Mesenchymal stem cell (in vitro differentiated cells and primary cell): ENCODE measurements around the gene SPINDOC.

Experiments used
- DNase-seq: peaks from one replicate; pipeline ENCODE4 v3.0.0-alpha.2; 2013
- H2AFZ ChIP-seq: one replicate; pipeline ENCODE4 v1.6.1; 2013; ENCODE audit warnings: low read depth, mild to moderate bottlenecking, control low read depth, inconsistent platforms, low read length, moderate library complexity
- H2AK5ac ChIP-seq: 2 replicates; pipeline ENCODE4 v1.6.1; 2013; ENCODE audit warnings: low read length, moderate library complexity, mild to moderate bottlenecking, inconsistent platforms; ENCODE audit not compliant: severe bottlenecking
- H2BK120ac ChIP-seq: one replicate; pipeline ENCODE4 v1.6.1; 2013; ENCODE audit warnings: low read depth, mild to moderate bottlenecking, inconsistent platforms, low read length, moderate library complexity
- H2BK12ac ChIP-seq, 2 experiments: one replicate each; pipeline ENCODE4 v1.6.1; 2013; ENCODE audit warnings: inconsistent platforms in 2 of 2, low read length in 2 of 2, mild to moderate bottlenecking in 2 of 2, moderate library complexity in 2 of 2, control low read depth in 1 of 2
- H2BK15ac ChIP-seq: one replicate; pipeline ENCODE4 v1.6.1; 2013; ENCODE audit warnings: mild to moderate bottlenecking, low read depth, inconsistent platforms; ENCODE audit not compliant: poor library complexity, severe bottlenecking
- H2BK5ac ChIP-seq: 2 replicates; pipeline ENCODE4 v1.6.1; 2013; ENCODE audit warnings: low read depth, mild to moderate bottlenecking, low read length, control low read depth, inconsistent platforms; ENCODE audit not compliant: poor library complexity, severe bottlenecking
- H3K14ac ChIP-seq, 2 experiments: one replicate each; pipeline ENCODE4 v1.6.1; 2013; ENCODE audit warnings: inconsistent platforms in 2 of 2, low read length in 2 of 2, control low read depth in 1 of 2, mild to moderate bottlenecking in 1 of 2, moderate library complexity in 1 of 2
- H3K18ac ChIP-seq, 2 experiments: one replicate each; pipeline ENCODE4 v1.6.1; 2013; ENCODE audit warnings: inconsistent platforms in 2 of 2, low read length in 2 of 2, control low read depth in 1 of 2, low read depth in 1 of 2, mild to moderate bottlenecking in 1 of 2
- H3K23ac ChIP-seq, 2 experiments: one replicate each; pipeline ENCODE4 v1.6.1; 2013; ENCODE audit warnings: inconsistent platforms in 2 of 2, low read length in 2 of 2, mild to moderate bottlenecking in 2 of 2, moderate library complexity in 2 of 2, control low read depth in 1 of 2
- H3K27ac ChIP-seq: 2 replicates; pipeline ENCODE4 v1.5.1; 2013; ENCODE audit warnings: mild to moderate bottlenecking, moderate library complexity, low read length, control low read depth, inconsistent platforms; ENCODE audit not compliant: poor library complexity, severe bottlenecking
- H3K27me3 ChIP-seq, 2 experiments: 2 replicates each; pipeline versions ENCODE4 v1.6.1 to v1.7.0; 2013; ENCODE audit warnings: low read length in 2 of 2, mild to moderate bottlenecking in 2 of 2, moderate library complexity in 2 of 2, control low read depth in 1 of 2, inconsistent platforms in 1 of 2; ENCODE audit not compliant: control insufficient read depth in 1 of 2, insufficient read depth in 1 of 2
- H3K36me3 ChIP-seq, 2 experiments: 2 replicates each; pipeline versions ENCODE4 v1.6.1 to v1.7.0; 2013; ENCODE audit warnings: low read length in 2 of 2, control low read depth in 1 of 2, inconsistent platforms in 1 of 2, low read depth in 1 of 2, mild to moderate bottlenecking in 1 of 2; ENCODE audit not compliant: insufficient read depth in 2 of 2, control insufficient read depth in 1 of 2
- H3K4ac ChIP-seq, 2 experiments: one replicate each; pipeline ENCODE4 v1.6.1; 2013; ENCODE audit warnings: inconsistent platforms in 2 of 2, low read length in 2 of 2, mild to moderate bottlenecking in 2 of 2, moderate library complexity in 2 of 2, control low read depth in 1 of 2, low read depth in 1 of 2
- H3K4me1 ChIP-seq: 2 replicates; pipeline ENCODE4 v1.6.1; 2013; ENCODE audit warnings: low read depth, low read length, control low read depth; ENCODE audit not compliant: control insufficient read depth, insufficient read depth
- H3K4me2 ChIP-seq: 2 replicates; pipeline ENCODE4 v1.6.1; 2013; ENCODE audit warnings: low read length, mild to moderate bottlenecking, inconsistent platforms; ENCODE audit not compliant: poor library complexity, severe bottlenecking
- H3K4me3 ChIP-seq, 2 experiments: 2 replicates each; pipeline versions ENCODE4 v1.5.1 to v1.7.0; 2013; ENCODE audit warnings: low read length in 2 of 2, mild to moderate bottlenecking in 2 of 2, control low read depth in 1 of 2, low read depth in 1 of 2; ENCODE audit not compliant: insufficient read depth in 1 of 2
- H3K79me1 ChIP-seq: replicated peaks from 2 replicates; pipeline ENCODE4 v1.6.1; 2013; ENCODE audit warnings: mild to moderate bottlenecking, control low read depth, low read length, inconsistent platforms; ENCODE audit not compliant: poor library complexity, severe bottlenecking
- H3K9ac ChIP-seq: 2 replicates; pipeline ENCODE4 v1.7.0; 2013; ENCODE audit warnings: mild to moderate bottlenecking, low read length, moderate library complexity
- H3K9me3 ChIP-seq: 2 replicates; pipeline ENCODE4 v1.7.0; 2013; ENCODE audit warnings: mild to moderate bottlenecking, low read length; ENCODE audit not compliant: control insufficient read depth
- H4K8ac ChIP-seq: one replicate; pipeline ENCODE4 v1.6.1; 2013; ENCODE audit warnings: inconsistent platforms, mild to moderate bottlenecking, low read length, moderate library complexity
- H4K91ac ChIP-seq: one replicate; pipeline ENCODE4 v1.6.1; 2013; ENCODE audit warnings: mild to moderate bottlenecking, low read length, inconsistent platforms
- whole genome bisulfite sequencing: methylation state at CpG from one replicate; pipeline ENCODE4 v1.1.7; 2013; ENCODE audit warnings: mixed read lengths; 5-methylcytosine and 5-hydroxymethylcytosine counted together

Gene SPINDOC

DNA sequence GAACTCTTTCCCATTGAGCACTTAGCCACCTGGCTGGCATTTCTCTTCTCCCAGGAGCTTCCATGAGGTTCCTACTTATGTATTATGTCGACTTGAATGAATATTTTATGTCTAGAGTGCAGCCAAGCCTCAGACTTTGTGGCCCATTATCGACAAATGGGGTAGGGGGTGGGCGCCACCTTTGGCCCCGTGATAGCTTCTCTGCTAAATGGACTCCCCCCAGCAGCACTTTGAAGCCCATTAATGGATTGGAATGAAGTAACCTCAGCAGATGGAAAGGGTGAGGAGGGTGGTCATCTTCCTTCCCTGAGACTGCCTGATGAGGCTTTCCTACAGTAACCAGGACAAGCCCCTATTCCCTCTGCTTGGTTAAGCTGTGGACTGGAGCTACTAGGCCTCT, 31.6 kb downstream of the SPINDOC start:
- Histone ChIP-seq H3K4ac (no peak overlapping the region), H3K27me3 (no peaks in the 10 kb centered on the region), H2AK5ac (peak overlapping the region; percentile 19), H3K79me1 (no peaks in the 10 kb centered on the region), H3K4me1 (peaks cover 18% of the 10 kb centered on the region), H3K14ac (peak overlapping the region in 1 of 2 experiments; percentile 26), H3K4me3 (no peak overlapping the region), H3K9me3 (no peaks in the 10 kb centered on the region), H3K18ac (peak overlapping the region in 1 of 2 experiments; percentile 44), H3K36me3 (peaks cover 14 to 17% of the 10 kb centered on the region in 2 experiments), H4K8ac (no peak overlapping the region), H2BK15ac (no peak overlapping the region), H2BK5ac (no peak overlapping the region), H3K23ac (peak overlapping the region in 1 of 2 experiments; percentile 54), H2BK120ac (no peak overlapping the region), H4K91ac (no peak overlapping the region), H3K27ac (peak overlapping the region; percentile 17), H2BK12ac (no peak overlapping the region), H3K4me2 (no peak overlapping the region), H3K9ac (peak overlapping the region; percentile 34), H2AFZ (no peak overlapping the region)
- no peak for DNase-seq
- WGBS: 92% methylated on average over 4 of the region's 4 CpGs

- no peak overlapping the region for H3K4ac ChIP-seq
- peak overlapping the region; percentile 17 for H3K27ac ChIP-seq
- peak overlapping the region; percentile 34 for H3K9ac ChIP-seq
- no peak overlapping the region for H2AFZ ChIP-seq
- H3K9me3 ChIP-seq: no peaks in the 10 kb centered on the region
- H2AK5ac ChIP-seq: no peak overlapping the region
- peaks cover 14 to 17% of the 10 kb centered on the region in 2 experiments for H3K36me3 ChIP-seq
- H3K4me3 ChIP-seq: no peak overlapping the region
- H2BK12ac ChIP-seq: peak overlapping the region in 1 of 2 experiments; percentile 25
- H3K27me3 ChIP-seq: no peaks in the 10 kb centered on the region
- no peak overlapping the region for H3K23ac ChIP-seq
- WGBS: 88% methylated on average over 1 of the region's 2 CpGs
- H2BK120ac ChIP-seq: no peak overlapping the region
- H4K91ac ChIP-seq: no peak overlapping the region
- H3K4me2 ChIP-seq: no peak overlapping the region
- peaks cover 17% of the 10 kb centered on the region for H3K4me1 ChIP-seq
- no peak overlapping the region for H2BK5ac ChIP-seq
- H2BK15ac ChIP-seq: no peak overlapping the region
- H3K18ac ChIP-seq: peak overlapping the region in 1 of 2 experiments; percentile 61
- no peak overlapping the region for H3K14ac ChIP-seq
- peak; percentile 95 for DNase-seq
- no peak overlapping the region for H4K8ac ChIP-seq
- H3K79me1 ChIP-seq: no peaks in the 10 kb centered on the region
Observed at GRCh38 chr11:63845303-63845702, 32.0 kb downstream of the SPINDOC start.

- WGBS: 97% methylated on average over 7 of the region's 7 CpGs
- Histone ChIP-seq H3K36me3 (peaks cover 14 to 17% of the 10 kb centered on the region in 2 experiments), H2BK15ac (no peak overlapping the region), H2AFZ (no peak overlapping the region), H3K4me1 (peaks cover 13% of the 10 kb centered on the region), H3K4me2 (no peak overlapping the region), H3K4ac (no peak overlapping the region), H3K27ac (no peak overlapping the region), H3K4me3 (no peak overlapping the region), H4K8ac (no peak overlapping the region), H4K91ac (no peak overlapping the region), H2BK12ac (no peak overlapping the region), H3K9ac (no peak overlapping the region), H3K18ac (no peak overlapping the region), H3K14ac (peak overlapping the region in 1 of 2 experiments; percentile 21), H3K23ac (no peak overlapping the region), H3K79me1 (peaks cover 2% of the 10 kb centered on the region), H2BK120ac (peak overlapping the region; percentile 42), H2AK5ac (no peak overlapping the region), H3K27me3 (no peaks in the 10 kb centered on the region), H2BK5ac (no peak overlapping the region), H3K9me3 (no peaks in the 10 kb centered on the region)
- DNase-seq: no peak
Observed at GRCh38 chr11:63845911-63846310, 32.7 kb downstream of the SPINDOC start.

GRCh38 chr11:63846897-63847296, 33.6 kb downstream of the SPINDOC start:
- Histone ChIP-seq H3K4me3 (no peak overlapping the region), H2AK5ac (no peak overlapping the region), H4K8ac (no peak overlapping the region), H3K4me2 (no peak overlapping the region), H4K91ac (no peak overlapping the region), H3K9me3 (no peaks in the 10 kb centered on the region), H3K4me1 (peaks cover 11% of the 10 kb centered on the region), H3K14ac (no peak overlapping the region), H2BK5ac (no peak overlapping the region), H2AFZ (no peak overlapping the region), H2BK120ac (no peak overlapping the region), H3K27ac (no peak overlapping the region), H3K27me3 (no peaks in the 10 kb centered on the region), H3K36me3 (peaks cover 14 to 17% of the 10 kb centered on the region in 2 experiments), H2BK12ac (no peak overlapping the region), H3K9ac (no peak overlapping the region), H3K4ac (no peak overlapping the region), H3K79me1 (peaks cover 4% of the 10 kb centered on the region), H2BK15ac (no peak overlapping the region), H3K23ac (no peak overlapping the region), H3K18ac (no peak overlapping the region)
- over 99% methylated on average over 6 of the region's 6 CpGs for WGBS
- no peak for DNase-seq
